Activated T-cell treated with anti-CD3 and anti-CD28 coated beads, Interleukin-2, amount 50 U/mL, for 4 hours (primary cell): ENCODE data around the gene KCNV2. TPM values are rescaled to one million over a fixed set of nuclear protein-coding genes. Genes with fewer than 3 reads are reported as not detected.

Source experiments
- ATAC-seq, 2 donors: fragments of 200-7000 bp; cut with Tn5 transposase; one replicate each; pipeline ENCODE4 v1.10.0; 2021
- DNase-seq: peaks from one replicate; pipeline ENCODE4 v3.0.0-alpha.2; 2020
- H3K27me3 Mint-ChIP-seq: one replicate; pipeline ENCODE4 v1.8.0; 2021; ENCODE audit warnings: low read depth, mixed read lengths
- H3K36me3 Mint-ChIP-seq: one replicate; pipeline ENCODE4 v1.8.0; 2022; ENCODE audit warnings: mixed read lengths; ENCODE audit not compliant: insufficient read depth
- H3K4me1 Mint-ChIP-seq: one replicate; pipeline ENCODE4 v1.8.0; 2021; ENCODE audit warnings: low read depth, mixed read lengths
- H3K4me3 Mint-ChIP-seq: one replicate; pipeline ENCODE4 v1.8.0; 2021; ENCODE audit warnings: mild to moderate bottlenecking, moderate library complexity, mixed read lengths
- H3K9me3 Mint-ChIP-seq: one replicate; pipeline ENCODE4 v1.8.0; 2021; ENCODE audit warnings: mixed read lengths
- total RNA-seq, 3 donors: library from RNA; stranded (reverse); gene quantifications; one replicate each; pipeline ENCODE4 v1.2.1, GENCODE V29; 2021

The KCNV2 gene
- not detected for total RNA-seq

DNA sequence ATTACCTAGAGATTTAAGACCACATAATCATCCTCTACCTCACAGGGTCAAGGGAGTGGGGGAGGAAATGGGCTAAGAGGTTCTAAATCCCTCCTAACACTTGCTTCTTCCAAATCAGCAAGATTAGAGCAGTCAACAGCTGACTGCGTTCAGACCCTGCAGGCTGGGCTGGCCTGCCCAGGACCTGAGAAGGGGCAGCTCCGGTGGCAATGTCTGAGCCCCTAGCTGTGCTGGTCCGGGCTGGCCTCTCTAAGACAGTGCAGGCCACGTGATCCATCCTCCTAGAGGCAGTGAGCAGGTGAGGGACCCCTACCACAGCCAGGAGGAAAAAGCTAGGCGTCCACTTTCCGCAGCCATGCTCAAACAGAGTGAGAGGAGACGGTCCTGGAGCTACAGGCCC, at the start of gene KCNV2:
Gene KCNV2 (plus strand): TSS at position 126 of the 400 bp plus-strand sequence. CDS start 230 bp downstream, at position 356.
- Mint-ChIP-seq H3K4me1 (no peaks in the 10 kb centered on the region), H3K27me3 (no peaks in the 10 kb centered on the region), H3K4me3 (no peak within 1 kb of the TSS), H3K9me3 (peaks cover 4% of the 10 kb centered on the region), H3K36me3 (peaks cover 9% of the 10 kb centered on the region)
- DNase-seq (no peak), ATAC-seq (no peak)

DNA sequence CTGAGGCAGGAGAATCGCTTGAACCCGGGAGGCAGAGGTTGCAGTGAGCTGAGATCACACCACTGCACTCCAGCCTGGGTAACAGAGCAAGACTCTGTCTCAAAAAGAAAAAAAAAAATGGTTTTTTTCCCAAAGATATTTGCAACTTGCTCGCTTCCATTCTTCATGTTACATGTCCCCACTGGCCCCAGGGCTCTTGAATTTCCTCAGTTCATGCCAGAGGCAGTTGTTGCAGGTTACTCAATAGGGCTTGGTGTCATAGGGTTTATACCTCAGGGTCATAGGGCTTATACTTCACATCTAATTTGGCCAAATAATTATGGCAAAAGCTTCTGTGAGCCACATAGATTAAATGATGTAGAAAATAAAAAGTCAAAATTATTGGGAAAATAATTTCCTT, 44.1 kb upstream of the KCNV2 start:
- Mint-ChIP-seq H3K4me3 (no peak overlapping the region), H3K27me3 (no peaks in the 10 kb centered on the region), H3K4me1 (no peaks in the 10 kb centered on the region), H3K36me3 (no peaks in the 10 kb centered on the region), H3K9me3 (no peaks in the 10 kb centered on the region)
- DNase-seq (no peak), ATAC-seq (no peak)

DNA sequence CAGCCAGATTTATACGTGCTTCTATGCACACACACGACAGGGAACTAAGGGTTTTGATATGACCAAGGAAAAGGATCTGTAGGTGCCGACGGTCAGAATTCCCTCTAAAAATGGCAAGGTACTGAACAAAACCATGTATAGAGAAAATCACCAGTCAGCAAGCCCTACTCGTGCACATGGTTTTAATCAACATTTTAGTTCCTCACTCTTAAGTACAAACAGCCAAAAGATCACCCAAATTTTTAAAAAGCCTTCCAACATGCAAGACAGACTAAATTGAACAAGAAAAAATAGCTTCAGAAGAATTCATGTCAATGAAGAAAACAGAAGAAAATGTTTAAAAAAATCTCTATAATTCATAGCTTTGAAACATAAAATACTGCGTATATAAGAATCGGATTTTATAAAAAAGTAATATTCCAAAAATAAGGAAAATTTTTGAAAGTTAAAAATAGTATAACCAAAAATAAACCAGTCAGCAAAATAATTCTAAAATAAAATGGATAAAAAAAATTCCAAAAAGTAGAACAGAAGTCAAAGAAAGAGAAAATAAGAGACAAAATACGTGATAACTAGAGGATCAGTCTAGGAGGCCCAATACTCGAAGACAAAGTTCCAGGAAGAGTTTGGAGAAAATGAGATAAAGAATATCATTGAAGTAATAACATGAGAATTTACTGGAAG, 43.0 kb upstream of the KCNV2 start:
- Mint-ChIP-seq H3K27me3 (no peaks in the 10 kb centered on the region), H3K4me3 (no peak overlapping the region), H3K4me1 (no peaks in the 10 kb centered on the region), H3K36me3 (no peaks in the 10 kb centered on the region), H3K9me3 (no peaks in the 10 kb centered on the region)
- no peak for ATAC-seq
- no peak for DNase-seq

GRCh38 chr9:2675834-2676233, 41.5 kb upstream of the KCNV2 start:
- ATAC-seq (no peak), DNase-seq (no peak)
- Mint-ChIP-seq H3K27me3 (no peaks in the 10 kb centered on the region), H3K4me1 (no peaks in the 10 kb centered on the region), H3K9me3 (no peaks in the 10 kb centered on the region), H3K4me3 (no peak overlapping the region), H3K36me3 (no peaks in the 10 kb centered on the region)

DNA sequence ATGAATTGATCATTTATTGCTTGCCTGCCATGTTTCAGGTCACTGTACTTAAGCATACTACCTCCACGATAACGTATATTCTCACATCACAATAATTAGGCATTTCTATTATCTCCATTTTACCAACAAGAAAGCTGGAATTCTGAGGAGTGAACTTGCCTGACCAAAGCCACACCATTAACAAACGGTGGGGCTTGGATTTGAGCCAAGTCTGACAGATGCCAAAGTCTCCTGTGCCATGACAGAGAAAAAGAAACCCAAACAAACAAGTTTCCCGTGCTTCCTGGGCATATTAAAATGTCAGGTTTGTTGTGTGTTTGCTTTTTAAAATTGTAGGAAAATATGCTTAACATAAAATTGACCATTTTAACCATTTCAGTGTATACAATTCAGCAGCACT, 40.8 kb upstream of the KCNV2 start:
- ATAC-seq (no peak), DNase-seq (no peak)
- Mint-ChIP-seq H3K9me3 (no peaks in the 10 kb centered on the region), H3K4me3 (no peak overlapping the region), H3K4me1 (no peaks in the 10 kb centered on the region), H3K36me3 (no peaks in the 10 kb centered on the region), H3K27me3 (no peaks in the 10 kb centered on the region)

GRCh38 chr9:2677915-2678889, 39.1 kb upstream of the KCNV2 start:
- no peaks in the 10 kb centered on the region for H3K27me3 Mint-ChIP-seq

GRCh38 chr9:2679011-2679410, 38.3 kb upstream of the KCNV2 start:
- no peaks in the 10 kb centered on the region for H3K27me3 Mint-ChIP-seq
- H3K9me3 Mint-ChIP-seq: no peaks in the 10 kb centered on the region
- no peak overlapping the region for H3K4me3 Mint-ChIP-seq
- no peak for DNase-seq
- ATAC-seq: no peak
- no peaks in the 10 kb centered on the region for H3K36me3 Mint-ChIP-seq
- H3K4me1 Mint-ChIP-seq: no peaks in the 10 kb centered on the region

More at GRCh38 chr9:2677915-2678889, 39.1 kb upstream of the KCNV2 start:
- no peaks in the 10 kb centered on the region for H3K36me3 Mint-ChIP-seq
- no peak overlapping the region for H3K4me3 Mint-ChIP-seq
- DNase-seq (no peak), ATAC-seq (no peak)
- no peaks in the 10 kb centered on the region for H3K9me3 Mint-ChIP-seq
- no peaks in the 10 kb centered on the region for H3K4me1 Mint-ChIP-seq

DNA sequence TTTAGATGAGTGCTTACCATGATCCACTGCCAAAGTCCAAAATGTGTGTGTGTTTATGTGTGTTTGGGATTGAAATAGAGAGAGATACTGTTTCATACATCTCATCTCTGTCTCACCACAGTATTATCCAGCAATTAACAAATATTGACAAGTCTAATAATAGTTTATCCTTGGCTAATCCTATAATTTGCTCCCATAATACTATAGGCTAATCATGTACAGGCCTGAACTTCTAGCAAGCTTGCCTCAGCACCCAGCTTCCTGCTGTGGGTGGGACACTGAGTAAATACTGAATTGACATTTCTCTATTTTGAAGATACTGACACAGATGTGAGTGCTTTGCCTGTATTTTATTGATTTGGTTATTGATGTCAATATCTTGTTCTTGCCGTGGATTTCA, 35.3 kb upstream of the KCNV2 start:
- Mint-ChIP-seq H3K4me3 (no peak overlapping the region), H3K27me3 (no peaks in the 10 kb centered on the region), H3K9me3 (no peaks in the 10 kb centered on the region), H3K36me3 (peaks cover 2% of the 10 kb centered on the region), H3K4me1 (no peaks in the 10 kb centered on the region)
- DNase-seq (no peak), ATAC-seq (no peak)

DNA sequence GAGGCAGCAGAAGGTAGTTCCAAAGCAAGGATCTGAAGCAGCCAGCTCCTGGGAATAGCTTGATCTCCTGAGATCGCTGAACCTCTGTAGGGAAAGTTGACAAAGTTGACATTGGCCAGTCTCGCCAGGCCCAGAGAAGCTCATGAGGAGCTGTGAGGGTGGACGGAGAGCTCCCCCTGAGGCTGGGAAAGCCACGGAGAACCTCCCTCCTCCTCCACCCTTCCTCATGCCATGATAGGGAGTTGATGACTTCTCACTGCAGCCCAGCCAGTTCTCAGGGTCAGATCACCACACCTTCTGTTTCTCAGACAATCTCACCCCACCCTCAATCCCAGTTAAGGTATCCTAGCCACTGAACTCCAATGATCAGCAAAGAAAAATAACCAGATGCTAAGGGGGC, 30.4 kb upstream of the KCNV2 start:
- H3K4me3 Mint-ChIP-seq: no peak overlapping the region

GRCh38 chr9:2688636-2689035, 28.7 kb upstream of the KCNV2 start:
- Mint-ChIP-seq H3K27me3 (no peaks in the 10 kb centered on the region), H3K36me3 (peaks cover 4% of the 10 kb centered on the region), H3K4me3 (no peak overlapping the region), H3K4me1 (no peaks in the 10 kb centered on the region), H3K9me3 (no peaks in the 10 kb centered on the region)
- ATAC-seq (no peak), DNase-seq (no peak)

More for the DNA sequence above, 30.4 kb upstream of the KCNV2 start:
- peaks cover 4% of the 10 kb centered on the region for H3K36me3 Mint-ChIP-seq
- no peaks in the 10 kb centered on the region for H3K9me3 Mint-ChIP-seq
- ATAC-seq (no peak), DNase-seq (no peak)
- no peaks in the 10 kb centered on the region for H3K4me1 Mint-ChIP-seq
- no peaks in the 10 kb centered on the region for H3K27me3 Mint-ChIP-seq

DNA sequence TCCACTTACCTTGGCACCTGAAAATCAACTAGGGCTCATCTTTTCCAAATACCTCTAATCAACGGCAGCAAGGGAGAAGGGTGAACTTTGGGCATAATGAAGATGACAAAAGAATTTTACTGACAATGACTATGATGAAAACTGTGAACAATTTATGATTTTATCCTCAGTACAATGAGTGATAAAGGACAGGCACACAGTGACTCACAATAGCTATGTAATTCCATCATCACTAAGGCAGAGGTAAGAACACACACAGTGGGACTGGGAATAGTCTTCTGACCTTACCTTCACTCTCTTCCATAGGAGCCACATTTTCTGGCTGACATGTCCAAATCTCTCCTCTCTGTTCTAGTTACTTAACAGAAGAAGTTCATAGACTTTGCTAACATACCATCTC, 26.1 kb upstream of the KCNV2 start:
- peaks cover 7% of the 10 kb centered on the region for H3K36me3 Mint-ChIP-seq
- no peak for DNase-seq
- H3K27me3 Mint-ChIP-seq: no peaks in the 10 kb centered on the region
- no peak for ATAC-seq
- no peaks in the 10 kb centered on the region for H3K4me1 Mint-ChIP-seq
- no peaks in the 10 kb centered on the region for H3K9me3 Mint-ChIP-seq
- no peak overlapping the region for H3K4me3 Mint-ChIP-seq

DNA sequence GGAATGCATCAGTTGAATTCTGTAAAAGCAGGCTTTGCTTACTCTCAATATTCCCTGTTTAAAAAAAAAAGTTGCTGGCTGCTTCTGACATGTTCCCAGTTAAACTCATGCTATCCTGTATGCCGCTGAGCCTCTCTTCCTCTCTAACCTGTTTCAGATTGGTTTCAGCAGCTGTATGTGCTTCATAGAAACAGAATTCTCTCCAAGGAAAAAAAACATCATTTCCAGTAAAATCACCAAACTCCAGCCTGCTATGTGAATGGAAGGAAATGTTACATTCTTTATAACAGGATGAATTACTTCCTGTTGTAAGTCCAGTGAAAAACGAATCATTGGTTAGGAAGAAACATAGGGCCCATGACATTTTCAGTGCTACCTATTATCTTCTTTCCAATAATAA, 25.7 kb upstream of the KCNV2 start:
- H3K36me3 Mint-ChIP-seq: peaks cover 7% of the 10 kb centered on the region

DNA sequence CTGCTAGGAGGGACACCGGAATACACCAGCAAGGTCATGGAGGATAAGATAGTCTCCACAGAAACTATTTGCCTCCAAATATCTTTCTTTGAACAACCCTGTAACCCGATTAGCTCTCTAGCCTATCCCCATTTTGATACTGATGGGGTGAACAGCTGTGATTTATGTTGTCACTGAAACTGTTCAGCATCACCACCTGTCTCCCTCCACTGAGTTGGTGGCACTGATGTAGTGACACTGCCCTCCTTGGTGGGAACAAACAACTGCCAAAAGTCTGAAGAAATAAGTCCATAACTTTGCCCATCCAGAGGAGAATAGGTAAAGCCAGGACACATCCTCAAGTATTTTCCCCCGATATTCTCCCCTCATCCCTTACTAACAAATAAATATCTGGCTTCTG, 24.3 kb upstream of the KCNV2 start:
- DNase-seq: no peak
- Mint-ChIP-seq H3K9me3 (no peaks in the 10 kb centered on the region), H3K4me3 (no peak overlapping the region), H3K4me1 (no peaks in the 10 kb centered on the region), H3K36me3 (peaks cover 8% of the 10 kb centered on the region), H3K27me3 (no peaks in the 10 kb centered on the region)
- ATAC-seq: no peak

More for the DNA sequence above, 25.7 kb upstream of the KCNV2 start:
- Mint-ChIP-seq H3K4me1 (no peaks in the 10 kb centered on the region), H3K27me3 (no peaks in the 10 kb centered on the region), H3K9me3 (no peaks in the 10 kb centered on the region), H3K4me3 (no peak overlapping the region)
- ATAC-seq (no peak), DNase-seq (no peak)

GRCh38 chr9:2697492-2697891, 19.8 kb upstream of the KCNV2 start:
- Mint-ChIP-seq H3K4me3 (no peak overlapping the region), H3K9me3 (no peaks in the 10 kb centered on the region), H3K36me3 (peaks cover 10% of the 10 kb centered on the region), H3K27me3 (no peaks in the 10 kb centered on the region), H3K4me1 (no peaks in the 10 kb centered on the region)
- DNase-seq (no peak), ATAC-seq (no peak)

DNA sequence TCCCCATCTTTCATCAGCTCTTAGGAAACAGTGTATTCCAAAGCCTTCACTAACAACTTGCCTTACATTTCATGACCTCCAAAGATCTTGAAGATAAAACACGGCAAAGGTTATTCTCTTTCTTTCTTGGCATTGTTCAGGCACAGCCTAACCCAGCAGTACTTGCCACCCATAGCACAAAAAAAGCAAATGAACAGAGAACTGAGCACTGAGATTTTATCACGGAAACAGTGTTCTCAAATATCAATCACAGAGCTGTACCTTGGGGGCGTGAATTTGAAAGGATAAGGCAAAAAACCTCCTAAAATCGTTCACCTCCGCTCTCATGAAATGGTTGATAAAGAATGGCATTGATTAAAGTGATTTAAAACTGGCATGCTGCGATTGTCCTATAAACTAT, 16.9 kb upstream of the KCNV2 start:
- Mint-ChIP-seq H3K9me3 (no peaks in the 10 kb centered on the region), H3K27me3 (no peaks in the 10 kb centered on the region), H3K36me3 (peaks cover 7% of the 10 kb centered on the region), H3K4me3 (no peak overlapping the region), H3K4me1 (no peaks in the 10 kb centered on the region)
- ATAC-seq (no peak), DNase-seq (no peak)
